ENCODE measurements around the gene RABAC1. TPM values are rescaled to one million over a fixed set of nuclear protein-coding genes. Genes with fewer than 3 reads are reported as not detected.
A peak's percentile ranks its signal among the peaks of the same experiment; 100 is the strongest.

The RABAC1 gene
- total RNA-seq, 1 experiment from 2014 or later = 66.3 TPM

- ATAC-seq (no peak), DNase-seq (ENCODE audit: low read depth, low spot score) (no peak)
- Histone ChIP-seq H3K27ac (ENCODE audit: low read depth, low read length) (no peak overlapping the region), H3K9ac (ENCODE audit: low read length) (no peak overlapping the region), H3K36me3 (ENCODE audit: control insufficient read depth in 1 of 2, insufficient read depth in 2 of 2, low read length in 2 of 2) (peaks cover 0 to 3% of the 10 kb centered on the region in 2 experiments; a peak in 3 of 4 replicates), H3K4me2 (ENCODE audit: low read length) (no peak overlapping the region), H4K20me1 (ENCODE audit: insufficient read depth) (no peaks in the 10 kb centered on the region), H3K4me3 (replicated peaks in 1 of 2; ENCODE audit: low read depth in 1 of 2, low read length in 2 of 2) (no peak overlapping the region), H3K9me3 (ENCODE audit: control insufficient read depth in 1 of 2, insufficient read depth in 1 of 2, low read depth in 1 of 2, low read length in 2 of 2) (no peaks in the 10 kb centered on the region), H3K4me1 (ENCODE audit: control insufficient read depth in 1 of 2, insufficient read depth in 2 of 2, low read length in 2 of 2) (no peaks in the 10 kb centered on the region), H3K9me2 (ENCODE audit: insufficient read depth) (no peaks in the 10 kb centered on the region), H3K27me3 (ENCODE audit: insufficient read depth, low read length) (no peaks in the 10 kb centered on the region; the same call in 1 of the 2 replicates), H3K79me2 (ENCODE audit: insufficient read depth, low read length) (no peaks in the 10 kb centered on the region), H2AFZ (ENCODE audit: low read depth, low read length, poor library complexity, severe bottlenecking) (no peak overlapping the region)
- CTCF ChIA-PET = no interaction called here
- RAD21 ChIA-PET (ENCODE audit: low non-redundant PET in 1 of 2, low total read pairs in 2 of 2, uncharacterized antibody in 2 of 2, unreplicated experiment in 2 of 2) = no interaction called here
- BruUV-seq (replicated peaks) = TSS peak; percentile 14
- no peak for TF ChIP-seq CTCF (IDR thresholded peaks at IDR 0.05 in 2 of 3, conservative IDR thresholded peaks at IDR 0.05 in 1 of 3; ENCODE audit: borderline replicate concordance in 1 of 3, insufficient read depth in 1 of 3, low read depth in 2 of 3, low read length in 2 of 3)
- TF ChIP-seq EZH2phosphoT487 (IDR thresholded peaks at IDR 0.05; ENCODE audit: borderline replicate concordance) = no peak
- no peak for TF ChIP-seq SRF (IDR thresholded peaks at IDR 0.05; ENCODE audit: low read depth)
- no peak for TF ChIP-seq CEBPB (IDR thresholded peaks at IDR 0.05; ENCODE audit: low read depth)
- TF ChIP-seq, protein P1, sequence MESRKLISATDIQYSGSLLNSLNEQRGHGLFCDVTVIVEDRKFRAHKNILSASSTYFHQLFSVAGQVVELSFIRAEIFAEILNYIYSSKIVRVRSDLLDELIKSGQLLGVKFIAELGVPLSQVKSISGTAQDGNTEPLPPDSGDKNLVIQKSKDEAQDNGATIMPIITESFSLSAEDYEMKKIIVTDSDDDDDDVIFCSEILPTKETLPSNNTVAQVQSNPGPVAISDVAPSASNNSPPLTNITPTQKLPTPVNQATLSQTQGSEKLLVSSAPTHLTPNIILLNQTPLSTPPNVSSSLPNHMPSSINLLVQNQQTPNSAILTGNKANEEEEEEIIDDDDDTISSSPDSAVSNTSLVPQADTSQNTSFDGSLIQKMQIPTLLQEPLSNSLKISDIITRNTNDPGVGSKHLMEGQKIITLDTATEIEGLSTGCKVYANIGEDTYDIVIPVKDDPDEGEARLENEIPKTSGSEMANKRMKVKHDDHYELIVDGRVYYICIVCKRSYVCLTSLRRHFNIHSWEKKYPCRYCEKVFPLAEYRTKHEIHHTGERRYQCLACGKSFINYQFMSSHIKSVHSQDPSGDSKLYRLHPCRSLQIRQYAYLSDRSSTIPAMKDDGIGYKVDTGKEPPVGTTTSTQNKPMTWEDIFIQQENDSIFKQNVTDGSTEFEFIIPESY (IDR thresholded peaks at IDR 0.05; ENCODE audit: extremely low read depth, insufficient replicate concordance, low read length) = no peak
- no peak for TF ChIP-seq FOSL1 (IDR thresholded peaks at IDR 0.05; ENCODE audit: low read depth)
- no peak for TF ChIP-seq ZFX (IDR thresholded peaks at IDR 0.05)
- TF ChIP-seq, protein P2, sequence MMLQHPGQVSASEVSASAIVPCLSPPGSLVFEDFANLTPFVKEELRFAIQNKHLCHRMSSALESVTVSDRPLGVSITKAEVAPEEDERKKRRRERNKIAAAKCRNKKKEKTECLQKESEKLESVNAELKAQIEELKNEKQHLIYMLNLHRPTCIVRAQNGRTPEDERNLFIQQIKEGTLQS (IDR thresholded peaks at IDR 0.05) = no peak
- no peak for TF ChIP-seq TCF7L2 (IDR thresholded peaks at IDR 0.05; ENCODE audit: borderline replicate concordance, extremely low read depth, insufficient read depth, insufficient read length)
- no peak for TF ChIP-seq POLR2A (IDR thresholded peaks at IDR 0.05; ENCODE audit: borderline replicate concordance, extremely low read depth, insufficient read depth, insufficient read length)
- no peak for TF ChIP-seq EGR1 (IDR thresholded peaks at IDR 0.05; ENCODE audit: low read depth)
- no peak for TF ChIP-seq ZNF274 (IDR thresholded peaks at IDR 0.05; ENCODE audit: low read depth, low read length)
- no peak for TF ChIP-seq YY1 (IDR thresholded peaks at IDR 0.05; ENCODE audit: extremely low read depth, insufficient replicate concordance, low read depth, low read length)
- TF ChIP-seq JUND (IDR thresholded peaks at IDR 0.05) = no peak
- no peak for TF ChIP-seq EZH2 (IDR thresholded peaks at IDR 0.05)
- TF ChIP-seq POLR2AphosphoS5 (IDR thresholded peaks at IDR 0.05; ENCODE audit: low read depth, low read length) = no peak
- no peak for TF ChIP-seq CBX3 (IDR thresholded peaks at IDR 0.05; ENCODE audit: low read depth)
- TF ChIP-seq MAX (IDR thresholded peaks at IDR 0.05) = no peak
- TF ChIP-seq ELF1 (IDR thresholded peaks at IDR 0.05; ENCODE audit: borderline replicate concordance, low read depth) = no peak
- TF ChIP-seq SP1 (IDR thresholded peaks at IDR 0.05; ENCODE audit: low read depth) = no peak
- intact Hi-C loops (cut with micrococcal nuclease) = no loop called here
- POLR2A ChIA-PET = interaction anchor here (0.6 kb wide), 1 partner anchor 12 kb away, joined by 4 read pairs; no protein-coding TSS in a partner anchor
Observed at GRCh38 chr19:41910992-41911888, 47.9 kb downstream of the RABAC1 start.

Data from HCT116 (cell line).